WERI-Rb-1 (cell line): ENCODE data around the gene POLE4.

Experiments used
- DNase-seq: peaks from one replicate; pipeline ENCODE4 v3.0.0-alpha.2; 2020
- H3K27ac ChIP-seq: fragments of 250-450 bp; sonication (Bioruptor Pico); 2 replicates; pipeline ENCODE4 v1.5.1; 2020; ENCODE audit warnings: mild to moderate bottlenecking, moderate library complexity
- H3K27me3 ChIP-seq: fragments of 250-450 bp; sonication (Bioruptor Pico); 2 replicates; pipeline ENCODE4 v1.5.1; 2021; ENCODE audit warnings: mild to moderate bottlenecking, low read depth, moderate library complexity; ENCODE audit not compliant: insufficient read depth, severe bottlenecking
- H3K36me3 ChIP-seq: fragments of 250-450 bp; sonication (Bioruptor Pico); 2 replicates; pipeline ENCODE4 v1.5.1; 2020; ENCODE audit warnings: mild to moderate bottlenecking, moderate library complexity
- H3K4me3 ChIP-seq: 2 replicates; pipeline ENCODE4 v1.5.1; 2011; ENCODE audit warnings: low read depth, mild to moderate bottlenecking, control low read depth, low read length
- H3K9me3 ChIP-seq: fragments of 250-450 bp; sonication (Bioruptor Pico); 2 replicates; pipeline ENCODE4 v1.5.1; 2021; ENCODE audit warnings: mild to moderate bottlenecking, moderate library complexity; ENCODE audit not compliant: severe bottlenecking
- TF ChIP-seq, protein P1 (sequence below): IDR thresholded peaks from 2 replicates; pipeline ENCODE4 v1.5.1; 2011; ENCODE audit warnings: low read depth, mild to moderate bottlenecking, control low read depth, inconsistent platforms, low read length

Gene POLE4

DNA sequence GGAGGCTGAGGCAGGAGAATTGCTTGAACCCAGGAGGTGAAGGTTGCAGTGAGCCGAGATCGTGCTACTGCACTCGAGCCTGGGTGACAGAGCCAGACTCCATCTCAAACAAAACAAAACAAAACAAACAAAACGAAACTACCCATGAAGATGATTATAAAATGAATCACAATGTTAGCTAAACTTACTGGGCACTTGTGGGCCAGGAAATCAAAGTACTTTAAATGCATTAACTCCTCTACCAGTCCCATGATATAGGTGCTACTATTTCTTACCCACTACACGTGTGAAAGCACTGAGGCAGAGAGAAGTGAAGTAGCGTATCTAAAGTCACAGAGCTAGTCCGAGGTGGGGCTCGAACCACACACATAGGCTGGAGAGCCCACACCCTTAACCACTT lies 53.6 kb downstream of the POLE4 start:
- Histone ChIP-seq H3K4me3 (no peak overlapping the region), H3K9me3 (no peaks in the 10 kb centered on the region), H3K27ac (no peak overlapping the region), H3K27me3 (peaks cover 7% of the 10 kb centered on the region), H3K36me3 (no peaks in the 10 kb centered on the region)
- TF ChIP-seq, protein P1, sequence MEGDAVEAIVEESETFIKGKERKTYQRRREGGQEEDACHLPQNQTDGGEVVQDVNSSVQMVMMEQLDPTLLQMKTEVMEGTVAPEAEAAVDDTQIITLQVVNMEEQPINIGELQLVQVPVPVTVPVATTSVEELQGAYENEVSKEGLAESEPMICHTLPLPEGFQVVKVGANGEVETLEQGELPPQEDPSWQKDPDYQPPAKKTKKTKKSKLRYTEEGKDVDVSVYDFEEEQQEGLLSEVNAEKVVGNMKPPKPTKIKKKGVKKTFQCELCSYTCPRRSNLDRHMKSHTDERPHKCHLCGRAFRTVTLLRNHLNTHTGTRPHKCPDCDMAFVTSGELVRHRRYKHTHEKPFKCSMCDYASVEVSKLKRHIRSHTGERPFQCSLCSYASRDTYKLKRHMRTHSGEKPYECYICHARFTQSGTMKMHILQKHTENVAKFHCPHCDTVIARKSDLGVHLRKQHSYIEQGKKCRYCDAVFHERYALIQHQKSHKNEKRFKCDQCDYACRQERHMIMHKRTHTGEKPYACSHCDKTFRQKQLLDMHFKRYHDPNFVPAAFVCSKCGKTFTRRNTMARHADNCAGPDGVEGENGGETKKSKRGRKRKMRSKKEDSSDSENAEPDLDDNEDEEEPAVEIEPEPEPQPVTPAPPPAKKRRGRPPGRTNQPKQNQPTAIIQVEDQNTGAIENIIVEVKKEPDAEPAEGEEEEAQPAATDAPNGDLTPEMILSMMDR, result no peak
- no peak for DNase-seq

DNA sequence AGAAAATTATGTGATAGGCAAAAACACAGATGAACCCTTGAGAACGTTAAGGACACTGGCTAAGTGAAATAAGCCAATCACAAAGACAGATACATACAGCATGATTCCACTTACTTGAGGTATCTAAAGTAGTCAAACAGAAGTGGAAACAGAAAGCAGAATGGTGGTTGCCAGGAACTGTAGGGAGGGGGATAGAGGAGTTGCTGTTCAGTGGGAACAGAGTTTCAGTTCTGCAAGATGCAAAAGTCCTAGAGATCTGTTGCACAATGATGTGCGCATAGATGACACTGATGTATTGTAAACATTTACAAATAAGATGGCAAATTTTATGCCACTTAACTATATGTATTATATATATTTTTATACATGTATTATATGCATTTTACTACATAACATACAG lies 59.7 kb downstream of the POLE4 start:
- no peak overlapping the region for H3K4me3 ChIP-seq
- no peaks in the 10 kb centered on the region for H3K36me3 ChIP-seq
- DNase-seq, result no peak
- no peaks in the 10 kb centered on the region for H3K9me3 ChIP-seq
- TF ChIP-seq, protein P1, result no peak
- peaks cover 5% of the 10 kb centered on the region for H3K27me3 ChIP-seq
- no peak overlapping the region for H3K27ac ChIP-seq
